Measurements from ENCODE around the gene TSHZ3. TPM values are rescaled to one million over a fixed set of nuclear protein-coding genes. Genes with fewer than 3 reads are reported as not detected.

Gene TSHZ3
- total RNA-seq, 1 experiment from 2014 or later, result 5.4 TPM

- DNase-seq (ENCODE audit: low spot score), result no peak
Measured at GRCh38 chr19:31231237-31231636, 118.0 kb downstream of the TSHZ3 start.

GRCh38 chr19:31226151-31226935 is 122.9 kb downstream of the TSHZ3 start:
- DNase-seq (ENCODE audit: low spot score), result no peak
